Mesothelial cell of epicardium (in vitro differentiated cells): ENCODE data around the gene BPNT1. TPM values are rescaled to one million over a fixed set of nuclear protein-coding genes. Genes with fewer than 3 reads are reported as not detected.

ENCODE experiments used
- DNase-seq, 2 experiments: peaks; one replicate each; pipeline ENCODE4 v3.0.0; 2021; ENCODE audit warnings: low spot score in 2 of 2; ENCODE audit not compliant: unreplicated experiment in 2 of 2
- H3K27ac Mint-ChIP-seq: 2 replicates; pipeline ENCODE4 v1.8.0; 2021; ENCODE audit warnings: mixed read lengths
- H3K27me3 Mint-ChIP-seq: 2 replicates; pipeline ENCODE4 v1.8.0; 2021; ENCODE audit warnings: low read depth, mixed read lengths
- H3K36me3 Mint-ChIP-seq: 2 replicates; pipeline ENCODE4 v1.8.0; 2021; ENCODE audit warnings: mixed read lengths
- H3K4me1 Mint-ChIP-seq: 2 replicates; pipeline ENCODE4 v1.8.0; 2021; ENCODE audit warnings: mixed read lengths
- H3K4me3 Mint-ChIP-seq: 2 replicates; pipeline ENCODE4 v1.8.0; 2021; ENCODE audit warnings: mild to moderate bottlenecking, moderate library complexity, mixed read lengths
- H3K9me3 Mint-ChIP-seq: 2 replicates; pipeline ENCODE4 v1.8.0; 2021; ENCODE audit warnings: mixed read lengths
- CTCF ChIP-seq: fragments of 200-600 bp; sonication (generic); IDR thresholded peaks from one replicate; pipeline ENCODE4 v1.5.0; 2021; ENCODE audit warnings: antibody characterized with exemption; ENCODE audit not compliant: unreplicated experiment
- total RNA-seq: library from RNA; stranded (reverse); gene quantifications from 3 replicates; pipeline ENCODE4 v1.2.1, GENCODE V29; 2021

The BPNT1 gene
- total RNA-seq, 1 donor from 2014 or later, result 23.9 TPM

GRCh38 chr1:220067269-220068204, 22.1 kb downstream of the BPNT1 start:
- Mint-ChIP-seq H3K4me3 (no peak overlapping the region), H3K9me3 (no peaks in the 10 kb centered on the region)

GRCh38 chr1:220062629-220063028, 27.0 kb downstream of the BPNT1 start:
- no peak for TF ChIP-seq CTCF
- no peaks in the 10 kb centered on the region for H3K27me3 Mint-ChIP-seq
- DNase-seq, result no peak
- no peaks in the 10 kb centered on the region for H3K9me3 Mint-ChIP-seq
- no peak overlapping the region for H3K27ac Mint-ChIP-seq
- H3K4me3 Mint-ChIP-seq, result no peak overlapping the region
- no peaks in the 10 kb centered on the region for H3K4me1 Mint-ChIP-seq
- H3K36me3 Mint-ChIP-seq, result peaks cover 32% of the 10 kb centered on the region

More at GRCh38 chr1:220067269-220068204, 22.1 kb downstream of the BPNT1 start:
- no peak for DNase-seq
- Mint-ChIP-seq H3K27me3 (no peaks in the 10 kb centered on the region), H3K36me3 (peaks cover 33% of the 10 kb centered on the region), H3K4me1 (no peaks in the 10 kb centered on the region), H3K27ac (no peak overlapping the region)
- TF ChIP-seq CTCF, result no peak

GRCh38 chr1:220060876-220061275, 28.7 kb downstream of the BPNT1 start:
- H3K4me3 Mint-ChIP-seq, result no peak overlapping the region
- no peak for TF ChIP-seq CTCF
- peaks cover 37% of the 10 kb centered on the region for H3K36me3 Mint-ChIP-seq
- H3K9me3 Mint-ChIP-seq, result no peaks in the 10 kb centered on the region
- no peak overlapping the region for H3K27ac Mint-ChIP-seq
- no peaks in the 10 kb centered on the region for H3K27me3 Mint-ChIP-seq
- no peaks in the 10 kb centered on the region for H3K4me1 Mint-ChIP-seq
- no peak for DNase-seq

- no peak for DNase-seq
- peaks cover 23% of the 10 kb centered on the region for H3K36me3 Mint-ChIP-seq
- no peaks in the 10 kb centered on the region for H3K27me3 Mint-ChIP-seq
- H3K27ac Mint-ChIP-seq, result no peak overlapping the region
- H3K4me3 Mint-ChIP-seq, result no peak overlapping the region
- H3K9me3 Mint-ChIP-seq, result no peaks in the 10 kb centered on the region
- no peaks in the 10 kb centered on the region for H3K4me1 Mint-ChIP-seq
- no peak for TF ChIP-seq CTCF
These were observed 33.2 kb downstream of the BPNT1 start for GRCh38 chr1:220056374-220056773.

- Mint-ChIP-seq H3K9me3 (no peaks in the 10 kb centered on the region), H3K4me1 (peaks cover 20% of the 10 kb centered on the region)
- peak; percentile 68 for TF ChIP-seq CTCF
These were observed 43.3 kb downstream of the BPNT1 start, which contains the start of gene EPRS1 for GRCh38 chr1:220046052-220046930. Gene EPRS1 (minus strand): TSS chr1:220046505. CDS start chr1:220046388, 117 bp downstream.

More at GRCh38 chr1:220046052-220046930, 43.3 kb downstream of the BPNT1 start, which contains the start of gene EPRS1:
- no peaks in the 10 kb centered on the region for H3K36me3 Mint-ChIP-seq
- no peaks in the 10 kb centered on the region for H3K27me3 Mint-ChIP-seq
- peak within 1 kb of the TSS; percentile 84 for H3K27ac Mint-ChIP-seq
- DNase-seq, result peak; percentile 80 to 89
- peak within 1 kb of the TSS; percentile 78 for H3K4me3 Mint-ChIP-seq
